ENCODE results near the gene GALNT13.

The GALNT13 gene

DNA sequence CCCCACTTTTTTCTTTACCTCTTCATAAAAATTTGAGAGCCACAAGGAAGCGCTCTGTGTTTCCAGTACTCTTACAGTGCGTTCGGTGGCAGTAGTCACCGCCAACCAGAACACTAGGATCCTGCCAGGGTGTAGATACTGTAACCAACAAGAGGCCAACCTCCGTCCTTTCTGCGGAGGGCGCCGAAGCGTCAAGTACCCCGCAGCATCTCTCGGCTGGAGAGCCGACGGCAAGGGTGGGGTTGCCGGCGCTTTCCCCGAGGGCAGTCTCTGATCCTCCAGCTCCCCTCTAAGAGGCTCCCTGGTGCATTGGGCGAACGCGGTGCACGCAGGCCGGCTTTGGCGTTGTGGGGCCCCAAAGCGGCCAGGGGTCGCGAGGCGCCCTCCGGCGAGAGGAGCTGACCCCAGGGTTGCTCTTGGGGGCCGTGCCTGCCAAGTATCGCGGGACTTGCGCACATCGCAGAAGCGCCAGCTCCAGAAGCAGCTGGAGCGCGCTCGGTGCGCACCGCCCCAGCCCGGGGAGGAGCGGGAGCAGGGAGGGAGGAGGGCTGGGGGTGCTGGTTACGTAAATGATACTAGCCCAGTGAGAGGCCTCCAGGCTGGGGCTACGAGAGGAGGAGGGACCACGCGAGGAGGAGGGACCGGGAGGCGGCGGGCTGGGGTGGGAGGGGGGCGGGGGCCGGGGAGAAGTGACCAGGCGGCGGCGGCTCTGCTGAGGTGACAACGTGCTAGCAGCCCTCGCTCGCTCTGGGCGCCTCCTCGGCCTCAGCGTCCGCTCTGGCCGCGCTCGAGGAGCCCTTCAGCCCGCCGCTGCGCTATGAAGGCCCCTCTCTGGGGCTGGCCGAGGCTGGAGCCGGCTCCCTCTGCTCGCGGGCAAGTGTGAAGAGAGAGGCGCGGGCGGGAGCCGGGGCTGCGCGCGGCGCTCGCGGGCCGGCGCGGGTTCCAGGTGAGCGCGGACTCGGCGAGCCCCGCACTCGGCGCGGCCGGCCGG lies at the start of gene GALNT13:
Gene GALNT13 (plus strand): TSS at position 692 of the 991 bp plus-strand sequence.
- Mint-ChIP-seq H3K9me3 (no peaks in the 10 kb centered on the region), H3K4me3 (no peak within 1 kb of the TSS), H3K36me3 (no peaks in the 10 kb centered on the region), H3K27ac (no peak within 1 kb of the TSS), H3K4me1 (peaks cover 3% of the 10 kb centered on the region), H3K27me3 (peaks cover 34% of the 10 kb centered on the region)
- DNase-seq: peak; percentile 21
- CTCF ChIA-PET: no interaction called here

DNA sequence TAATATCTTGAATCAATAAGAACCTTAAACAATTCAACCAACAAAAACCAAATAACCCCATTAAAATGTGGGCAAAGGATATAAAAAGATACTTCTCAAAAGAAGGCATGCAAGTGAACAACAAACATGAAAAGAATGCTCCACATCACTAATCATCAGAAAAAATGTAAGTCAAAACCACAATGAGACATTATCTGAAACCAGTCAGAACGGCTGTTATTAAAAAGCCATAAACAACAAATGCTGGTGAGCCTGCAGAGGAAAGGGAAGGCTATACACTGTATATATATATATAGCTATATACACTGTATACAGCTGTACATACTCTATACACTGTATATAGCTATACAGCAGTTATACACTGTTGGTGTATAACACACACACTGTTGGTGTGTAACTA lies 47.8 kb upstream of the GALNT13 start:
- H3K27me3 Mint-ChIP-seq: no peaks in the 10 kb centered on the region
- DNase-seq: no peak
- no peaks in the 10 kb centered on the region for H3K4me1 Mint-ChIP-seq
- H3K36me3 Mint-ChIP-seq: no peaks in the 10 kb centered on the region
- no peak overlapping the region for H3K27ac Mint-ChIP-seq
- H3K4me3 Mint-ChIP-seq: no peak overlapping the region
- CTCF ChIA-PET: no interaction called here
- H3K9me3 Mint-ChIP-seq: peaks cover 9% of the 10 kb centered on the region

DNA sequence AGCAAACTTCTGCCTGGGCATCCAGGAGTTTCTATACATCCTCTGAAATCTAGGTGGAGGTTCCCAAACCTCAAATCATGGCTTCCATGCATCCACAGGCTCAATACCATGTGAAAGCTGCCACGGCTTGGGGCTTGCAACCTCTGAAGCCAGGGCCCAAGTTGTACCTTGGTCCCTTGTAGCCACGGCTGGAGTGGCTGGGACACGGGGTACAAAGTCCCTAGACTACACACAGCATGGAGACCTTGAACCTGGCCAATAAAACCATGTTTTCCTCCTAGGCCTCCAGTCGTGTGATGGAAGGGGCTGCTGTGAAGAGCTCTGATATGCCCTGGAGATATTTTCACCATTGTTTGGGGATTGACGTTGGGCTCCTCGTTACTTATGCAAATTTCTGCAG lies 43.4 kb upstream of the GALNT13 start:
- H3K4me3 Mint-ChIP-seq: no peak overlapping the region
- no peaks in the 10 kb centered on the region for H3K4me1 Mint-ChIP-seq
- no peaks in the 10 kb centered on the region for H3K27me3 Mint-ChIP-seq
- CTCF ChIA-PET: no interaction called here
- no peaks in the 10 kb centered on the region for H3K36me3 Mint-ChIP-seq
- H3K27ac Mint-ChIP-seq: no peak overlapping the region
- no peak for DNase-seq
- H3K9me3 Mint-ChIP-seq: peaks cover 12% of the 10 kb centered on the region

- H3K4me3 Mint-ChIP-seq: no peak overlapping the region
- no peaks in the 10 kb centered on the region for H3K4me1 Mint-ChIP-seq
- no peak overlapping the region for H3K27ac Mint-ChIP-seq
- H3K27me3 Mint-ChIP-seq: no peaks in the 10 kb centered on the region
- no peak for DNase-seq
- CTCF ChIA-PET: no interaction called here
- H3K9me3 Mint-ChIP-seq: peaks cover 2% of the 10 kb centered on the region
- H3K36me3 Mint-ChIP-seq: no peaks in the 10 kb centered on the region
These were observed 37.1 kb upstream of the GALNT13 start for GRCh38 chr2:153834662-153835061.

DNA sequence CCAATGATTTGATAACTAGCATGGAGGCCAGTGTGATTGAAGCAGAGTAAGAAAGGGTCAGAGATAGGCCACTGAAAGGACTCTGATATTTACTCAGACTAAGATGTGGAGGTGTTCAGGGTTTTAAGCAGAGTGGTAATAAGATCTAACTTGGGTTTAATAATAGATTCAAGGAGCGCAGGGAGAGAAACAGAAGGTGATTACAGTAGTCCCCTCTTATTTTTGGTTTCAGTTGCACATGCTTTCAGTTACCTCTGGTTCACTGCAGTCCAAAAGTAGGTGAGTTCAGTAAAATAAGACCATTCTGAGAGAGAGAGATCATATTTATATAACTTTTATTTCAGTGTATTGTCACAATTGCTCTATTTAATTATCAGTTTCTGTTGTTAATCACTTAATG lies 13.5 kb upstream of the GALNT13 start:
- Mint-ChIP-seq H3K27ac (no peak overlapping the region), H3K4me1 (no peaks in the 10 kb centered on the region), H3K36me3 (no peaks in the 10 kb centered on the region), H3K9me3 (peaks cover 2% of the 10 kb centered on the region), H3K27me3 (no peaks in the 10 kb centered on the region), H3K4me3 (no peak overlapping the region)
- DNase-seq: no peak
- CTCF ChIA-PET: no interaction called here

DNA sequence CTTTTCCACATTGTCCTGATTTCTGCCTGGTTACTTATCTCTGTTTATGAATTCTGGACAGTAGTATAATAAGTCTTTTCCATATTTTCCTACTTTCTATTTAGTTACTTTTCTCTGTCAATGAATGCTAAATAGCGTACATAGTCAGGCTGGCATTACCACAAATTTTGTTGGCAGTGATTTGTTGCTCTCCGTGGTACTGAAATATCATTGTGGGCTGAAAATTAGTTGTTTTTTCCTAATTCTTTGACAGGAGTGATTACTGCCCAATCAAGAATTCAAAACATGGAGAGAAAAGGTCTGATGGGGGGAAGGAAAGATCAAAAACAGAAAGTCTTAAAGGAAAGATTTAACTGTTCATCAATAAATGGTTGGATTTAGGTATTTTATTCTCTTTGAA lies 7.7 kb upstream of the GALNT13 start:
- no peaks in the 10 kb centered on the region for H3K27me3 Mint-ChIP-seq
- no peak overlapping the region for H3K27ac Mint-ChIP-seq
- H3K9me3 Mint-ChIP-seq: peaks cover 3% of the 10 kb centered on the region
- no peaks in the 10 kb centered on the region for H3K36me3 Mint-ChIP-seq
- no peaks in the 10 kb centered on the region for H3K4me1 Mint-ChIP-seq
- CTCF ChIA-PET: no interaction called here
- DNase-seq: no peak
- no peak overlapping the region for H3K4me3 Mint-ChIP-seq

DNA sequence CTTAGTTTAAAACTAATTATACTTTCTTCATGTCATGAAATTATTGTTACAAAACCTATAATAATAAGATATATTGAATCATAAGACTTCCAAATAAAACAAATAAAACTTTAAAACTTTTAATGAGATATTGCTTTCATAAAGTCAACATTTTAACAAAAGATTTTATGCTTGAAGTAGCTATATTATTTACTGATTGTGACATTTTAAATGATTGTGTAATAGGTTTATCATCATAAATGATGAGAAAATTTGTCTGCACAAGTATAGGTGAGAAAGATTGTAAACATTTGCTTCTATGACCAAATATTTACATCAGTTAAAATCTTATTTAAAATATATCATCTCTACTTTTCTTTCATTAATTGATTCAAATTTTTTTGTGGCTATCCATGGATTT lies 5.1 kb upstream of the GALNT13 start:
- H3K4me3 Mint-ChIP-seq: no peak overlapping the region
- H3K27me3 Mint-ChIP-seq: peaks cover 11% of the 10 kb centered on the region
- DNase-seq: no peak
- H3K4me1 Mint-ChIP-seq: no peaks in the 10 kb centered on the region
- H3K36me3 Mint-ChIP-seq: no peaks in the 10 kb centered on the region
- H3K27ac Mint-ChIP-seq: no peak overlapping the region
- CTCF ChIA-PET: no interaction called here
- H3K9me3 Mint-ChIP-seq: peaks cover 2% of the 10 kb centered on the region

DNA sequence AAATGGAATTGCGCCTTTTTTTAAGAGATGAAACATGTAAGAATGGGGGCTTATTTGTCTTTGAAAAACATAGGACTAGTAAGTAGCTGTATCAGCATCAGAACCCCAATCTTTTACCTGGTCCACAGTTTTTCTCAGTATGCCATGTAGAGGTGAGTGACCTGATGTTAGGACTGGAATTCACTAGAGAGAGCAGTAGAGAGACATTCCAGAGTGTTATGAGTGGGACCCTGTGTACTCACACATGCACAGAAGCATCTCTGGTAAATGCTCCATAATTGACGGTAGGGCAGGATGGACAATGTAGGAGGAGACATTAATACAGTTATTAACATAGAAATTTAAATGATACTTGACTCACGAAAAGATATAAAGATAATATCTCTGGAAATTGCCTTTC lies 1.4 kb upstream of the GALNT13 start:
- Mint-ChIP-seq H3K4me1 (peaks cover 3% of the 10 kb centered on the region), H3K27me3 (peaks cover 34% of the 10 kb centered on the region), H3K27ac (no peak overlapping the region), H3K9me3 (no peaks in the 10 kb centered on the region), H3K36me3 (no peaks in the 10 kb centered on the region), H3K4me3 (no peak overlapping the region)
- CTCF ChIA-PET: no interaction called here
- DNase-seq: no peak

GRCh38 chr2:153872311-153873051 lies 759 bp downstream of the GALNT13 start:
- H3K27ac Mint-ChIP-seq: no peak overlapping the region
- peaks cover 34% of the 10 kb centered on the region for H3K27me3 Mint-ChIP-seq
- no peak overlapping the region for H3K4me3 Mint-ChIP-seq
- no peaks in the 10 kb centered on the region for H3K9me3 Mint-ChIP-seq
- no peaks in the 10 kb centered on the region for H3K36me3 Mint-ChIP-seq
- CTCF ChIA-PET: no interaction called here
- H3K4me1 Mint-ChIP-seq: peaks cover 3% of the 10 kb centered on the region
- no peak for DNase-seq

DNA sequence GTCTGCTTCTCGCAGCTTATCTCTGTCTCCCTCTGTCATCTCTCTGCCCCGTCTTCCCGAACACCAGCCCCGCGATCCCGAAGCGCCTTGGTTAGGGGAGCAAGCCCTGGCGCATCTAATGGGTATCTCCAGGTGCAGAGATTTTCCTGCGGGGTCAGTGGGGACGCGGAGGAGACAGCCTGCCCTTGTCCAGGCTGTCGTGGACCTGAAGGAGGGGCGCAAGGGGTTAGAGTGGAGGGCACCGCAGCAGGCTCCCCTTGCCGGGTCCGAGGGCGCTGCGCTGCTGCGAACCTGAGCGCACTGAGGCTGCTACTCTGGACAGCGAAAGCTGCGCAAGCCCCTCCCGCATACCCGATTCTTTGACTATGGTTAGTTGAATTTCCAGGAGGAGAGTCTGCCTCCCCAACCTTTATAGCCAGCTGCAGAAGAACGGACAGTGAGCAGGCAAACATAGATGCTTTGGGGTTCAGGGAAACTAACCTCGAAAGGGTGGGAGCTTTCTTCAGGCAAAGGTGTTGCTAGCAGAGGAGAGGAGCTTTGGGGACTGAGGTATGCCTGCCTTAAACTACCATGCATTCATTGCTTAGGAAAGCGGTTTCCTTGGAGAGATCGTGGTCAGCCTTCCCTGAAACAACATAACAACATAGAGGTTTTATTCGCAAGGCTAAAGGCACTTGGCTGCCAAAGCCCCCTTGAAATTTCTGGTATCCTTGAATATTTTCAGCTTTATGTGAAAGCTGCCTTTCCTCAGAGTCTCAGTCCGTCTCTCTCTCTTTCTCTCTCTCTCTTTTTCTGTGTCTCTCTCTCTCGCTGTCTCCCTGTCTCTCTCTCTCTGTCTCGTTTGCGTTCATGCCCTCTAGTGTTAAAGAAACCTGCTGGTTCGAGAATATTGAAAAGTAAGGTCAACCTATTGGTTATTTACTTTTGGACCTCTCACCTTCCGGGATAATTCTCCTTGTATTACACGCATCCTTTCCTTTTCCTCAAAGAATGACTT lies 1.6 kb downstream of the GALNT13 start:
- CTCF ChIA-PET: no interaction called here
- Mint-ChIP-seq H3K27ac (no peak overlapping the region), H3K4me1 (peaks cover 3% of the 10 kb centered on the region), H3K36me3 (no peaks in the 10 kb centered on the region), H3K4me3 (no peak overlapping the region), H3K27me3 (peaks cover 34% of the 10 kb centered on the region), H3K9me3 (no peaks in the 10 kb centered on the region)
- DNase-seq: no peak

- Mint-ChIP-seq H3K4me3 (no peak overlapping the region), H3K9me3 (no peaks in the 10 kb centered on the region), H3K36me3 (no peaks in the 10 kb centered on the region), H3K27me3 (peaks cover 30% of the 10 kb centered on the region), H3K4me1 (peaks cover 3% of the 10 kb centered on the region), H3K27ac (no peak overlapping the region)
- no peak for DNase-seq
- CTCF ChIA-PET: no interaction called here
These were observed 4.2 kb downstream of the GALNT13 start for GRCh38 chr2:153875801-153876466.

DNA sequence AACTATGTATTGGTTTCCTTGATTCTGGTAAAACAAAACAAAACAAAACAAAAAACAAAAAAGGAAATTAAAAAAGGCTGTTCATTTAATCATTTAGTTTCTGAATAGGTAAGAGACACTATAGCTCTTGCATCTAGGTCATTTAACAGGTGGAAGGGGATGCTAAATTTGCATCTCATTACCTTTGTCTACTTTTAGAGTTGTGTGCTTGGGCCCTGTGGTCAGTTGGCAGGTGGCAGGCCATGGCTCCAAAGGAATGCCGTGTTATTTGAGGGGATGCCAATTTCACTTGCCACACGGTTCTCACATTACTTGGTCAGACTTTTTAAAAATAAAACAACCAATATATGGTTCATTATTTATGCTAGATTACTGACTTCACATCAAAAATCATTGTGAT lies 9.2 kb downstream of the GALNT13 start:
- H3K4me3 Mint-ChIP-seq: no peak overlapping the region
- H3K27me3 Mint-ChIP-seq: no peaks in the 10 kb centered on the region
- no peak overlapping the region for H3K27ac Mint-ChIP-seq
- H3K36me3 Mint-ChIP-seq: no peaks in the 10 kb centered on the region
- H3K4me1 Mint-ChIP-seq: no peaks in the 10 kb centered on the region
- peaks cover 2% of the 10 kb centered on the region for H3K9me3 Mint-ChIP-seq
- CTCF ChIA-PET: no interaction called here
- no peak for DNase-seq

- CTCF ChIA-PET: no interaction called here
- DNase-seq: no peak
- H3K36me3 Mint-ChIP-seq: no peaks in the 10 kb centered on the region
- H3K4me3 Mint-ChIP-seq: no peak overlapping the region
- H3K9me3 Mint-ChIP-seq: peaks cover 2% of the 10 kb centered on the region
- H3K4me1 Mint-ChIP-seq: no peaks in the 10 kb centered on the region
- H3K27me3 Mint-ChIP-seq: no peaks in the 10 kb centered on the region
- H3K27ac Mint-ChIP-seq: no peak overlapping the region
These were observed 15.1 kb downstream of the GALNT13 start for GRCh38 chr2:153886833-153887232.

DNA sequence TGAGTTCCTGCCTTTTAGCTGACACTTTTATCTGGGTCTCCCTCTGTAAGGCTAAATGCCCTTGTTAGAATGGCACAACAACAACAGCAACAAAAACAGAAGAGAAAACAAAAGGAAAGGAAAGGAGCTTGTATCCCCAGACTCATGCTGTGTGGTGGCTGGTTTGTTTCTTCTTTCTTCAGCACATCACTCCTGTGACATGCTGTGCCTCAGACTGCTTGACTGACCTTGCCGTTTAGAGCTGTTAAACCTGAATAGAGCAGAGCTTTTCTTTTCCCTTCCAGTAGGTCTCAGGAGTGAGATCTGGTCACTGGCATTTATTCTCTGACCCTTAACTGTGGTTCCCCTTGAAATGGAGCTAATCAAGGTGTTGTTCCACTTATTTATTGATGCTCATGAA lies 18.9 kb downstream of the GALNT13 start:
- no peak overlapping the region for H3K27ac Mint-ChIP-seq
- CTCF ChIA-PET: no interaction called here
- H3K9me3 Mint-ChIP-seq: no peaks in the 10 kb centered on the region
- no peaks in the 10 kb centered on the region for H3K4me1 Mint-ChIP-seq
- DNase-seq: no peak
- H3K36me3 Mint-ChIP-seq: no peaks in the 10 kb centered on the region
- H3K27me3 Mint-ChIP-seq: no peaks in the 10 kb centered on the region
- H3K4me3 Mint-ChIP-seq: no peak overlapping the region
